Measurements from ENCODE around the gene CEP89. TPM values are rescaled to one million over a fixed set of nuclear protein-coding genes. Genes with fewer than 3 reads are reported as not detected.

The CEP89 gene
- total RNA-seq, 1 donor from 2014 or later = 16.9 TPM

DNA sequence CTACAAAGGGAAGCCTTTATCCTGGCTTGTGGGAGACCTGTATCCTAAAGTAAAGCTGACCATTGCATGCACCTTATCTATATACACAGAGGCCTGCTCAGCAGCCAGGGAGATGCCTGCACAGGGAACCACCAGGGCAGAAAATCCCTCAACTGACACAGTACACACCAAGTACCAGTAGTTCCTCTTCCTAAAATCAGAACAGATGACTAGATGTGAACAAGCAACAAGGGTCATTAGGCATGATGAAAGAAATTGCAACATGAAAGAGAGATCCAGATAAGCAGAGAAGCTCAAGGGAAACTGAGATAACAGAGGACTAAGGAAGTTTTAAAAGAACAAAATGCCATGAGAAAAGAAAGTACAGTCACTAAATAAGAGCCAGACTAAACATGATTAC, 62.5 kb downstream of the CEP89 start:
- no peak overlapping the region for H3K4me3 ChIP-seq (ENCODE audit: low read depth, low read length)
- TF ChIP-seq, protein P1, sequence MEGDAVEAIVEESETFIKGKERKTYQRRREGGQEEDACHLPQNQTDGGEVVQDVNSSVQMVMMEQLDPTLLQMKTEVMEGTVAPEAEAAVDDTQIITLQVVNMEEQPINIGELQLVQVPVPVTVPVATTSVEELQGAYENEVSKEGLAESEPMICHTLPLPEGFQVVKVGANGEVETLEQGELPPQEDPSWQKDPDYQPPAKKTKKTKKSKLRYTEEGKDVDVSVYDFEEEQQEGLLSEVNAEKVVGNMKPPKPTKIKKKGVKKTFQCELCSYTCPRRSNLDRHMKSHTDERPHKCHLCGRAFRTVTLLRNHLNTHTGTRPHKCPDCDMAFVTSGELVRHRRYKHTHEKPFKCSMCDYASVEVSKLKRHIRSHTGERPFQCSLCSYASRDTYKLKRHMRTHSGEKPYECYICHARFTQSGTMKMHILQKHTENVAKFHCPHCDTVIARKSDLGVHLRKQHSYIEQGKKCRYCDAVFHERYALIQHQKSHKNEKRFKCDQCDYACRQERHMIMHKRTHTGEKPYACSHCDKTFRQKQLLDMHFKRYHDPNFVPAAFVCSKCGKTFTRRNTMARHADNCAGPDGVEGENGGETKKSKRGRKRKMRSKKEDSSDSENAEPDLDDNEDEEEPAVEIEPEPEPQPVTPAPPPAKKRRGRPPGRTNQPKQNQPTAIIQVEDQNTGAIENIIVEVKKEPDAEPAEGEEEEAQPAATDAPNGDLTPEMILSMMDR (conservative IDR thresholded peaks at IDR 0.05; ENCODE audit: low read depth, low read length) = no peak
- DNase-seq (ENCODE audit: low read depth) = no peak

DNA sequence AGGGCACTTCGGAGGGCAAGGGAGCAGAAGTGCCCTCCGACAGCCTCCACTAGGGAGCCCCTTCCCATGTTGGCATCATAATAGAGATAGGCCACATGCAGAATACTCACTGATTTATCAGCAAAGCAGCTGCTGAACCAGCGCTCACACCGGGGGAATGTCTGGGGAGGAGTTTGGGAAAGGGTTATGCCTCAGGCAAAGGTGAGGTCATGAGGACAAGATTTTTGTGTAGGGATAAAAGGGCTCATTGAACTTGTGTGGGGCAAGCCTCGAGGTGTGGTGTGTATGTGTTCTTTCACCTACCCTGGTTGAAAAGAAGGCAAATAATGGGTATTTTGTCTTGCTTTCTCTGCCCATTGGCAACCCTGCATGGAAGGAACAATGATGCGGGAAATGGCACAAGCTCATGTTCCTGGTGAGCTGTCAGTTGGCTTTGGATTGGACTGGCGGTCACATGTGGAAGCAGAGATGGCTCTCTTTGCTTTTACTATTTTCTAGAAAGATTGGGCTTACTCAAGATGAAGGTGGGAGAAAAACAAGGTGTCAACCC, 63.0 kb downstream of the CEP89 start:
- no peak for DNase-seq (ENCODE audit: low read depth)
- TF ChIP-seq, protein P1 (conservative IDR thresholded peaks at IDR 0.05; ENCODE audit: low read depth, low read length) = no peak
- no peak overlapping the region for H3K4me3 ChIP-seq (ENCODE audit: low read depth, low read length)

- no peak for DNase-seq (ENCODE audit: low read depth)
- H3K4me3 ChIP-seq (ENCODE audit: low read depth, low read length) = no peak overlapping the region
- TF ChIP-seq, protein P1 (conservative IDR thresholded peaks at IDR 0.05; ENCODE audit: low read depth, low read length) = no peak
Measured at GRCh38 chr19:32902448-32902847, 69.3 kb downstream of the CEP89 start.

DNA sequence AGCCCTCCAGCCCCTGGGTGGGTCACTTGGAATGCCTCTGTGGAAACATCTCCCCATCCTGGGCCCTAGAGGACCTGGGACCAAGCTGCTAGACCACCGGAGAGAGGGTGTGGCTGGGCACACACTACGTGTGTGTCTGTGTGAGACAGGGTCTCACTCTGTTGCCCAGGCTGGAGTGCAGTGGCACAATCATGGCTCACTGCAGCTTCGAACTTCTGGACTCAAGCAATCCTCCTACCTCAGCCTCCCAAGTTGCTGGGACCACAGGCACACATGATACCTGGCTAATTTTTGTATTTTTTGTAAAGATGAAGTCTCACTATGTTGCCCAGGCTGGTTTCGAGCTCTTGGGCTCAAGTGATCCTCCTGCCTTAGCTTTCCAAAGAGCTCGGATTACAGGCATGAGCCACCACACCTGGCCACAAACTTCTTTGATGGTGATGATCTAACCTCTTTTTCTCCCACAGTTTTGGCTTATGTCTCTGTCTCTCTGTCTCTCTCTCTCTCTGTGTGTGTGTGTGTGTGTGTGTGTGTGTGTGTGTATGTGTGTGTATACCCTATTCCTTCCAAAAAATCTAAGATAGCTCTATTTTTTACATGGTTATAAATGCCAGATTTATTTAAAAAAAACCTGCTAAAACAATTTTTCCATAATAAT, 70.1 kb downstream of the CEP89 start:
- TF ChIP-seq, protein P1 (conservative IDR thresholded peaks at IDR 0.05; ENCODE audit: low read depth, low read length) = no peak
- no peak for DNase-seq (ENCODE audit: low read depth)
- H3K4me3 ChIP-seq (ENCODE audit: low read depth, low read length) = no peak overlapping the region

GRCh38 chr19:32896516-32897214, 75.1 kb downstream of the CEP89 start:
- no peak for DNase-seq (ENCODE audit: low read depth)
- TF ChIP-seq, protein P1 (conservative IDR thresholded peaks at IDR 0.05; ENCODE audit: low read depth, low read length) = no peak
- H3K4me3 ChIP-seq (ENCODE audit: low read depth, low read length) = no peak overlapping the region

DNA sequence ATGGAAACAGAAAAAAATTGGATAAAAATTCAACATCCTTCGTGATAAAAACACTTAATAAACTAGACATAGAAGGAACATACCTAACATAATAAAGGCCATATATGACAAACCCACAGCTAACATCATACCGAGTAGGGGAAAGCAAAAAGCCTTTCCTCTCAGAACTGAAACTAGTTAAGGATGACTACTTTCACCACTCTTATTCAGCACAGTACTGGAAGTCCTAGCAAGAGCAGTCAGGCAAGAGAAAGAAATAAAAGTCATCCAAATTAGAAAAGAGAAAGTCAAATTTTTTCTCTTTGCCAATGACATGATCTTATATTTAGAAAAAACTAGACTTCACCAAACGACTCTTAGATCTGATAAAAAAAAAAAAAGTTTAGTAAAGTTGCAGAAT, 76.4 kb downstream of the CEP89 start:
- no peak for DNase-seq (ENCODE audit: low read depth)
- H3K4me3 ChIP-seq (ENCODE audit: low read depth, low read length) = no peak overlapping the region
- TF ChIP-seq, protein P1 (conservative IDR thresholded peaks at IDR 0.05; ENCODE audit: low read depth, low read length) = no peak

All from epithelial cell of proximal tubule (primary cell).